G401 (cell line): ENCODE data around the gene VPS33B. TPM values are rescaled to one million over a fixed set of nuclear protein-coding genes. Genes with fewer than 3 reads are reported as not detected.
"Not testable (repeated sequence)": the region's sequence is repeated elsewhere in the genome, so short reads cannot be mapped to it uniquely, and the experiment has no call there.

Source experiments
- DNase-seq: peaks from one replicate; pipeline ENCODE4 v3.0.0-alpha.2; 2015; ENCODE audit warnings: low spot score
- in situ Hi-C: cut with HindIII; loops from 2 replicates; pipeline ENCODE4 v1.10.0; 2016; ENCODE audit warnings: low sequenced_read_pairs, mixed read lengths
- total RNA-seq: library from RNA; depleted of rRNA; stranded (reverse); fragments of >200 nt; shearing (Covaris generic); gene quantifications from 2 replicates; pipeline ENCODE4 v1.2.3, GENCODE V29; 2014; rRNA removed

VPS33B gene
- total RNA-seq: 8.9 and 12.8 TPM in 2 replicates

DNA sequence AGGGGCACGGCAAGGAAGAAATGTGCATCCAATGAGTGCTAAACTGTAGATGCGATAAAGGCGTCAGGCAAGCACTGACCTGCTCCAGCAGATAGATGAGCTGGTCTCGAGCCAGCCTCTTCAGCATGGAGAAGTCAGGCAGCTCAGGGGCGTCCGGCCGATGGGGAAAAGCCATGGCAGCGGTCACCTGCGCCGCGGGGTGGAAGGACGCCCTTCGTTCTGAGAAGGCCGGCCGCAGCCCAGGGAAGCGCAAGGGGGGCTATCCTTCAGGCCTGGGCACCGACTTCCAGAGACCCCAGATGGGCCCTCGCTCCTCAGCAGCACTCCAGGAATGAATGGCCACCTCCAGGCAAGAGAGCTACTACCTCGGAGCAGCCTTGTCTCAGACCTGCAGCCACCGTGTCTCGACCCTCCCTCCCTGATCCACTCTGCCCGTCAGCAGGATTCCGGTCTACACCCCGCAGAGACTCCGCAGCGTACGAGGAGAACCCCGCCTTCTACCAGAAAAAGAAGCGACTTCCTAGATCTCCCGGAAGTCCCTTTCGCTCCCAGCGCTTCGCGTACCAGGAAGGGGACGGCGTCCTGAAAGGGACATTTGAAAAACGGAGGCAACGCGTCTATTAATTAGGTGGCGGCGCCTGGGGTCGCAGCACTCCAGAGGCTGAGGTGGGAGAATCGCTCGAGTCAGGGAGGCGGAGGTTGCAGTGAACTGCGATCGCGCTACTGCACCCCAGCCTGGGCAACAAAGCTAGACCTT, at the start of gene VPS33B:
Gene VPS33B, minus strand, starts transcription at position 520 of the 757 bp plus-strand sequence. Its CDS starts 345 bp downstream, at position 175.
- DNase-seq: peak; percentile 92
- in situ Hi-C loops: no loop called here

DNA sequence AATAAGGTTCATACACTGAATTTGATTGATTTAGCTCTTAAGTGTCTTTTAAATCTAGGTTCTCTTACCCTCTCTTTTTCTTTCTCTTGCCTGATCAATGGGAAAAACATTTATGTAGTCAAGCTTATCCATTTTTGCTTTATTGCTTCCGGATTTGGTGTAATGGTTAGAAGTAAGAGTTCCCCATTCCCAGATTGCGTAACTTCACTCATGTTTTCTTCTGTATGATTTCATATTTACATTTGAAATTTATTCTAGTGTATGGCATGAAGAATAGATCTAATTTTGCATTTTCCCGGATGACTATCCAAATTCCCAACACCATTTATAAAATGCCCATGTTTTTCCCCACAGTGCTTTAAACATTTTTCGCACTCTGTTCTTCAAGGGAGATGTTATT, 49.8 kb upstream of the VPS33B start:
- in situ Hi-C loops: no loop called here
- DNase-seq: no peak

DNA sequence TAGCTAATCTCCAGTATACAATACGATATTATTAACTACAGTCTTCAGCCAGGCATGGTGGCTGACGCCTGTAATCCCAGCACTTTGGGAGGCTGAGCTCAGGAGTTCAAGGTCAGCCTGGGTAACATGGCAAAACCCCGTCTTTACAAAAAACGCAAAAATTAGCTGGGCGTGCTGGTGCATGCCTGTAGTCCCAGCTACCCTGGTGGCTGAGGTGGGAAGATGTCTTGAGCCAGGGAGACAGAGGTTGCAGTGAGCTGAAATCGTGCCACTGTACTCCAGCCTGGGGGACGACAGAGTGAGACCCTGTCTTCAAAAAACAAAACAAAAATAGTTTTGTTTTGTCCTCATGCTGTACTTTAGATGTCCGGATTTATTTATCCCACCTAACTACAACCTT, 48.5 kb upstream of the VPS33B start:
- in situ Hi-C loops: no loop called here

DNA sequence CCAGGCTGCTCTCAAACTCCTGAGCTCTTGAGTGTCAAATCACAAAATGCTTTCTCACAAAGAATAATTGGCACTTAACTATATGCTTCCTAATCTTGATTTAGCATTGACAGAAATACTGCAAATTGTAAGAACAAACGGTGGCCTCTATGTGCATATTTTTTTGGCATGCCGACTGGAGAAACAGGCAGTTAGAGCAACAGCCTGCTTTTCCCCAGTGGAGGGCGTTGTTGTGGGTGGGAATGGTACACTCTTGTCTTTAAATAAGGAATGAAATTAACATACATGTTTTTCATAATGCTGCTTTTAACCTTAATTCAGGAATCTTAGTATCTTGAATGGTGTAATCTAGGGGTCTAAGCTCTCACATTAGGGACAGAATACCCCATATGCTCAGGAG, 46.6 kb upstream of the VPS33B start:
- in situ Hi-C loops: no loop called here
- no peak for DNase-seq

More for the DNA sequence above, 48.5 kb upstream of the VPS33B start:
- no peak for DNase-seq

DNA sequence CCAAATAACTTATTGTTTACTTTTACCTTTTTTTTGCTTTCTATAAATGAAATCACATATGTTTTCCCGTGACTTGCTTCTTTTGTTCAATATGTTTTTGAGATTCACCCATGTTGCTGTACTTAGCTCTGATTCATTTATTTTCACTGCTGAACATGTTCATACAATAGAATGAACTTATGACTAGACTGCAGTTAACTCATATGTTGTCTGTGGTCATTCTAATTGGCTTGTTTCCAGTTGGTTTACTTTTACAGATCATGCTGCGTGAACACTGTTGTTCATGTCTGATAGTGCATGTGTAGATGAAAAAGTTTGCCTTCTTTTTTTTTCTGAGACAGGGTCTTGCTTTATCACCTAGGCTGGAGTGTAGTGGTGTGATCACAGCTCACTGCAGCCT, 46.0 kb upstream of the VPS33B start:
- DNase-seq: no peak
- in situ Hi-C loops: no loop called here

DNA sequence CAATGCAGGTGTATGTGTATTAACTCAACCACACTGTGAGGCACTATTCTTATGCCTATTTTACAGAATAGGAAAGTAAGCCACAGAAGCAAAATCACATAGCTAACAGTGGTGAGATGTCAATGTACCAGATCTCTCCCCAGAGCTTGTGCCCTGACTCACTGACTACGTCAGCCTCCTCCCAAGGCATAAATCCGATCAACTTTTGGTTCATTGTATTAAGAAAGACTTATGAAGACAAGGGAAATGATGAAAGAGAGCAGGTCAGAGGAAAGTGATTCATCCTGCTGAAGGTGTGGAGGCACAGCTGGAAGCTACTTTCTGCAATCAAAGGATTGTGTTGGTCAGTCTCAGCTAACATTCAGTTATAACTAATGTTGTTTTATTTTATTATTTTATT, 44.6 kb upstream of the VPS33B start:
- in situ Hi-C loops: no loop called here
- DNase-seq: no peak

DNA sequence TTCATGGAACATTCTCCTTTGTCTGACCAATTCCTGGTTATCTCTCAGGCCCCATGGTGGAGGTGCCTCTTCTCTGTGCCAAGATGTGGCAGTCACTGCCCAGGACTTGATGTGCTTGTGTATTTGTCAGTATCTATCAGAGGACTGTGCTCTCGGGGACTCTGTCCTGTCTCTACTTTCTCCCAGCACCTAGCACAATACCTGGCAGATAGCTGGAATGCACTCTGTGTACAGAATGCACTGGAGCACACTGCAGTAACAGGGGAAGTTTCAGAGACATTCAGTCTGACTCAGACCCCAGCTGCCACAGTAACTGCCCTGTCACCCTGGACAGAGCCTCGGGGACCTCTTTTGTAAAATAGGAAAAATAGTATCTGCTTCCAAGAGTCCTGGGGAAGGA, 43.1 kb upstream of the VPS33B start:
- no peak for DNase-seq
- in situ Hi-C loops: no loop called here

DNA sequence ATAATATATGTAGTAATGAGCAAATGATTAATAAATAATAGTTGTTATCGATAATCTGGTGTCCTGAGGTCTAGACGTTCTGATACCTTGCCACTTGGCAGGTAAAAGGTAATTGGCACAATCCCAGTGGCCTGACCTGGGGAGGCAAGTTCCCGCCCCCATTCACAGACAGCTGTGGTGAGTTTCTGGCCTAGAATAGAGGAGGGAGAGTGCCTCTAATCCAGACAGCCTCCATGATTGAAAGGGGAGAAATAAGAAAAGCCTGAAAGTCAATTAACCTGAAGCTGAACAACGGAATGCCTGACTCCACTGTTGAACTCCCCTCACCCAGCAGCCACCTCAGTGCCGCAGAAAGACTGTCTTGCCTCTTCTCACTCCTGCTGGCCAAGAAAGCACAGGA, 39.6 kb upstream of the VPS33B start:
- in situ Hi-C loops: no loop called here
- DNase-seq: no peak

DNA sequence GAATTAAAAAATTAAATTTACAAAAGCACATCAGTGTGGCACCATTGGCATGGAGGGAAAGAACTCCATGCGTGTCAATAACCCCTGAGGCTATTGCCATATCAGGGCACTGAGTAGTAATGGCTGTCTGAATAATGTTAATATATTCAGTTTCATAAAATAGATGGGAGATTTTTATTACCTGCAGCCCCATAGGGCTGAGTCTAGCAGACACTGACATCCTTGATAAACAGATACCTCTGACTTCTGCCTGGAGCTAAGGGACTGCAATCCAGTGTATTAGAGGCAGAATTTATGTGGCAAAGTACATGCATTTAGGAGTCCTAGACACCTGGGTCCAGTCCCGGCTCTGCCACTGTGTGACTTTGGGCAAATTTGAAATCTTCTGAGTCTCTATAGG, 38.8 kb upstream of the VPS33B start:
- DNase-seq: no peak
- in situ Hi-C loops: no loop called here

DNA sequence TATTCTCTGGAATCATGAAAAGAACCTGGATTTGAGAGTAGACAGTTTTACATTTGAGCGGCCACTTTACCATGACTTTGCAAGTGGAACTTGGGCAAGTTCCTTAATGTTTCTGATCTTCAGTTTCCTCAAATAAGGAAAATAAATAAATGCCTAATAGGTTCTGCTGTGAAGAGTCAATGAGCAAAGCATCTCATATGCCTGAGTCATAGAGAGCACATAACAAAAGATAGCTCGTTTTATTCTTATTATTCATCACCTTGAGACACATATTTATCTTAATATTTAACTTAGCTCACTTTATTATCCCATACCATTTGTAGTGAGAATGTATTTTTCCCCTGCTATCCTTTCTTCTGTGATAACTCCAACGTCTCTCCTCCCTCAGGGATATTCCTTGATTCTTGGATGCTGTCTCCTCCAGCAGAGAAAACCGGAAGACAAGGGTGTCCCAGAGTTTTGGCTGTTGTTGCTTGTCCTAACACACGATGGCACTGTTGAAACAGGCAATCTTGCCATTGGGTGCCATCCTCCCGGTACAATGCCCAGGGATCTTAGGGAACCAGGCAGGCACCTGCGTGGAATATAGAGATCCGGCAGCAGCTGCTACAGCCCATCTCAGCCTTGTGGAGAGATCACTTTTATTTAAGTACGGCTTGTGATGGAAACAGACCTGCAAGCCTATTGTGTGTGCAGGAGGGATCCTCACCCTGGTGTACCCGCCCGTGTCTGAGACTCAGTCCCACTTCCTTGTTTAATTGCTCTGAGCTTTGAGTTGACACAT, 33.3 kb upstream of the VPS33B start:
- in situ Hi-C loops: no loop called here
- DNase-seq: peak; percentile 96

DNA sequence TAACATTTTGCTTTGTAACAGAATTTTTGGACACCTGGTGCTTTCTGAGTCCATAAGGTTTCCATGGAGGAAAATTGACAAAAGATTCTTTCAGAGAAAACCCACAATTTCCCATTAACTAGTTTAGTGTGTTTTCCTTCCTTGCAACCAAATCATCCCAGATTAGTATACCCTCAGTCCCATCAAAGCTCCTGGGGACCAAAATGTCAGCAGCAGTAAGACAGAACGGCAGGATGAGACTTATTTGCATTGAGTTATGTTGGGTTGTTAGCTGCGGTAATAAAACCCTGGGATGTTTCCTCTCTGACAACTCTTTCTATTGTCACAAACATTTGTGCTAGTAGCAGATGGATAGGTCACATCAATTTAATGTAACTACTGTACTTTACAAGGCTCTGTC, 32.4 kb upstream of the VPS33B start:
- in situ Hi-C loops: no loop called here
- DNase-seq: no peak

DNA sequence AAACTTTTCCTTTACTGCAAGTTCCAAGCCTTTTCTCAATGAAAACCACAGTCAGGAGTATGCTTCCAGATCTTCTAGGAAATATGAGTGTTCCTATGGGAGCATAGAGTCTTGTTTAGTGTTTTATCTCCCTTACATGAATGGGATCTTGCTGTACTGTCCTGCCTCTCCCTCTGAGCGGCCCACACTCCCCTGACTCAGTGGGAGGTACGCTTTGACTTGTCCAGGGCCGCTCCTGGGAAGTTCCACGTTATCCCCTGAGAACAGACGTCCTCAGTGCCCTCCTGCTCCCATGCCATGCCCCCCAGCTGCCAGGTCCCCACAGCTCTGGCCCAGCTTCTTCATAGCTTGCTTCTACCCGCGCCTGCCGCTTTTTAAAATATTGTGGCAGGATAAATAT, 28.9 kb upstream of the VPS33B start:
- in situ Hi-C loops: no loop called here
- DNase-seq: no peak

DNA sequence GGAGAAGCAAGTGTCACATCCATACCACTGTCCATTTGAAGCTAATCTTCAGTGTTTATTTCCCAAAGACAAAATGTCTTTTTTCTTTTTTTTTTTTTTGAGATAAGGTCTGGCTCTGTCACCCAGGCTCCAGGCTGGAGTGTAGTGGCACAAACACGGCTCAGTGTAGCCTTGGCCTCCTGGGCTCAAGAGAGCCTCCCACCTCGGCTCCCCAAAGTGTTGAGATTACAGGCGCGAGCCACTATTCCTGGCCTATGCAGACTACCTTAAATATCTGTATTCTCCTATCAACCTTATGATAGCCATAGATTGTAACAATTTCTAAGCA, 27.7 kb upstream of the VPS33B start:
- DNase-seq: no peak
- in situ Hi-C loops: no loop called here

DNA sequence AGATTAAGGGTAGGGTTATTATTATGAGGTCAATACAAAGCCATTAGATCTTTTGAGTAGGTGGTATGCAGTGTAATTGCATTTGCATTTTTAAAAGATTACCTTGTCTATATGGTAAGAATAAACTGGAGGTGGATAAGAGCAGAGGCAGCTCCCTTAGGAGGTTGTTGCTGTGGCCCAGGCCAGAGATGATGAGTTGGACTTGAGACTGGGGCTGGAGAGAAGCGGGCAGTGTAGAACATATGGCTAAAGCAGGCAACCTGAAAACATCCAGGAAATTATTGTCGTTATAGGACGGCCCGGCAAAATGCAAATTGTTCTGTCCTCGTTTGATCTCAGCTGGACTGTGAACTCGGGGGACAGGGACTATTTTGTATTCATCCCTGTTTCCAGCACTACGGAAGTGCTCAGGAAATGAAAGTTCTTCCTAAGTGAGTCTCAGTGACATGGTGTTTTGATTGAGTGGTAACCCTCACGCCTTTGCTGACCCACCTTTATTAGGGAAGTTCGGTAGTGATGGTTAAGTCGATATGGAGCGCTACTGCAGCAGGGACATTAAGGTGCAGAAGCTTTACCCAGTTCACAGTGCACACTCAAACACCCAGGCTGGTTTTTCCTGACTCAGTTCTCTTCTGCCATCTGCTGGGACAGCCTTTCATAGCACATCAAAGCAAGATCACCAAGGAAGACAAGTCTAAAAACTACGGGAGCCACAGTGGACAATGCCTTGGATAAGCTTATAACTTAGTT, 27.2 kb upstream of the VPS33B start:
- DNase-seq: peak; percentile 91
- in situ Hi-C loops: no loop called here

DNA sequence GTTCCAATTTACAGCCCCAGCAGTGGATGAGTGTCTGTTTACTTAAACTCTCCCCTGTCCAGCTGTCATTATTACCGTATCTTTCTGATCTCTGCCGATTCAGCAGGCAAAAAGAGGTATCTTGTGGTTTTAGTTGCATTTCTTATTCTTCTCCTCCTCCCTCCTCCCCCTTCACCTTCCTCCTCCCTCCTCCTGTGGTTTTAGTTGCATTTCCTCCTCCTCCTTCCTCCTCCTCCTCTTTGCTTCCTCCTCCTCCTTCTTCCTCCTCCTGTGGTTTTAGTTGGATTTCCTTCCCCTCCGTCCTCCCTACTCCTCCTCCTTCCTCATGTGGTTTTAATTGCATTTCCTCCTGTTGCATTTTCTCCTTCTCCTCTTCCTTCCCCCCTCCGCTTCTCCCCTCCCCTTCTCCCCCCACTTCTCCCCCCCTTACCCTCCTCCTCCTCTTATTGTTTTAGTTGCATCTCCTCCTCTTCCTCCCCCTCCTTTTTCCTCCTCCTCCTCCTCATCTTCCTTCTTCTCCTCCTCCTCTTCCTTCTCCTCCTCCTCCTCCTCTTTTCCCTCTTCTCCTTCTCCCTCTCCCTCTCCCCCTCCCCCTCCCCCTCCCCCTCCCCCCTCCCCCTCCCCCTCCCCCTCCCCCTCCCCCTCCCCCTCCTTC, 25.3 kb upstream of the VPS33B start:
- no peak for DNase-seq
- in situ Hi-C loops: no loop called here

DNA sequence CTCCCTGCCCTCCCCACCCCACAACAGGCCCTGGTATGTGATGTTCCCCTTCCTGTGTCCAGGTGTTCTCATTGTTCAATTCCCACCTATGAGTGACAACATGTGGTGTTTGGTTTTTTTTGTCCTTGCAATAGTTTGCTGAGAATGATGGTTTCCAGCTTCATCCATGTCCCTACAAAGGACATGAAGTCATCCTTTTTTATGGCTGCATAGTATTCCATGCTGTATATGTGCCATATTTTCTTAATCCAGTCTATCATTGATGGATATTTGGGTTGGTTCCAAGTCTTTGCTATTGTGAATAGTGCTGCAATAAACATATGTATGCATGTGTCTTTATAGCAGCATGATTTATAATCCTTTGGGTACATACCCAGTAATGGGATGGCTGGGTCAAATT, 23.7 kb upstream of the VPS33B start:
- DNase-seq, in situ Hi-C loops: not testable (repeated sequence)

DNA sequence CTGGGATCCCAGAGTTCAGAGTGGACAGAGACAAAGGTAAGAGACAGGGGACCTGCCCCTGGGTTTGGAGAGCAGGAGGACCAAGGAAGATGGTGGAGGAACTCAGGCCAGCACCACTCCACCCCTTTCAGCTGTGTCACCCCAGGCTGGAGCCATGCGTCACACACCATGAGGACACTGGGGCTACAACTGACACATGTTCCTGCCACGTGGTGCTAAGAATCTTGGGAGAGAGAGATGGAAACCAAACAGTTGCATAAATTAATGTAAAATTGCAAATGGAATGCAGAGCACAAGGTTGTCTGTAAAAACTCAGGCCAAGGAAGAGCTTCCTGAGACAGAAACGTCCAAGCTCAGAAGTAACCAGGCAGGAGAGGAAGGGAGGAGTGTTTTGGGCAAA, 22.7 kb upstream of the VPS33B start:
- in situ Hi-C loops: no loop called here
- DNase-seq: no peak

DNA sequence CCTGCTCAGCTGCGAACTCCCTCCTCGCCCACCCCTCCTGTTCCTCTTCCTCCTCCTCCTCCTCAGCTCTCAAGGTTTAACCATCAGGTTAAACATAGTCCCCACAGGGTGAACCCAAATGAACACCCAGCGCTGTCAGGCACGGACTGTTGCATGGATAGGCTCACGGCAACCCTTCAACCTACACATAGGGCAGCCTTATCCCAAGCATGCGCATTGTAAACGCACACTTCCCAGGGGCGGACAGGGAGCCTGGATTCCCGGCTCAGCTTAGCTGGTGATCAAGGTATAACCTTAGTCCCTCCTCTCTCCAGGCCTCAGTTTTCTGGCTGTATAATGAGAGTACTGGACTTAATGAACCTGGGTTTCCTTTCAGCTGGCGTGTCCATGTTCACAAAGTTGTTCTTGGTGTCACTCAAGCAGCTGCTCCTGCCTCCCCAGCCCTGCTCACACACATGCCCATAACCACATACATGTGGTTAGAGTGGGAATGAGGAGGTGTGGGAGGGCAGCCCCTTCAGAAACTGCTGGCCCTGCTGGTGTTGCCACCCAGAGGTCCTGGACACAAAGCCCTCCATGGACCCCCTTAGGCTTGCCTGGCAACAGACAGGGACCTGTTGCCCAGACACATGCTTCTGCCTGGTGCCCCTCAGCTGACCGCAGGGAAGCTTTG, 20.9 kb upstream of the VPS33B start:
- DNase-seq: no peak
- in situ Hi-C loops: no loop called here

DNA sequence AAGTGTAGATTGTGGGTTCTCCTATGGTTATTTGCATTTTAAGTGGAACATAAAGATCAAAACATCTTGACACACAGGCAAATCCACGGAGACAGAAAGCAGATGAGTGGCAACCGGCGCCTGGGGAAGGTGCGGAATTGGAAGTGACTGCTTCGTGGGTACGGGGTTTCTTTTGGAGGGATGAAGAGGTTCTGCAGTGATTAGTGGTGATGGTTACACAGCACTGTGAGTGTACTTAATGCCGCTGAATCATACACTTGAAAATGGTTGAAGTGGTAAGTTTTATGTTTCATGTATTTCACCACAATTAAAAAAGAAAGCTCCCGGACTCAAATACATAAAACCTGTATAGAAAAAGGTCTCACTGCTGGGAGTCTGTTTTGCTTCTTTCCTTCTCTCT, 18.5 kb upstream of the VPS33B start:
- in situ Hi-C loops: no loop called here
- DNase-seq: no peak
